Liver (tissue), 9 donors: ENCODE data around the gene ADAM29. TPM values are rescaled to one million over a fixed set of nuclear protein-coding genes. Genes with fewer than 3 reads are reported as not detected.

Source experiments
- DNase-seq: peaks from one replicate; pipeline ENCODE4 v3.0.0-alpha.2; 2017; ENCODE audit warnings: low spot score
- H3K27ac ChIP-seq, 2 donors: one replicate each; pipeline ENCODE4 v1.7.0; 2013; ENCODE audit warnings: inconsistent platforms in 2 of 2, low read length in 2 of 2, control low read depth in 1 of 2, low read depth in 1 of 2, mild to moderate bottlenecking in 1 of 2
- H3K27me3 ChIP-seq, 4 donors: one replicate each; pipeline versions ENCODE4 v1.6.1 to v1.7.0; 2013; ENCODE audit warnings: low read length in 3 of 4, inconsistent platforms in 1 of 4, mild to moderate bottlenecking in 1 of 4, moderate library complexity in 1 of 4; ENCODE audit not compliant: control insufficient read depth in 4 of 4, insufficient read depth in 4 of 4
- H3K36me3 ChIP-seq, 4 donors: one replicate each; pipeline versions ENCODE4 v1.6.1 to v1.7.0; 2013; ENCODE audit warnings: low read length in 3 of 4, mild to moderate bottlenecking in 3 of 4, low read depth in 1 of 4, moderate library complexity in 1 of 4; ENCODE audit not compliant: control insufficient read depth in 4 of 4, insufficient read depth in 3 of 4
- H3K4me1 ChIP-seq, 4 donors: one replicate each; pipeline versions ENCODE4 v1.6.1 to v1.7.0; 2013; ENCODE audit warnings: low read length in 3 of 4, mild to moderate bottlenecking in 3 of 4, moderate library complexity in 1 of 4; ENCODE audit not compliant: control insufficient read depth in 4 of 4, insufficient read depth in 4 of 4
- H3K4me3 ChIP-seq, 3 donors: one replicate each; pipeline versions ENCODE4 v1.6.1 to v1.7.0; 2013; ENCODE audit warnings: low read length in 3 of 3, control low read depth in 1 of 3, low read depth in 1 of 3, mild to moderate bottlenecking in 1 of 3
- H3K9ac ChIP-seq, 2 donors: one replicate each; pipeline ENCODE4 v1.7.0; 2013; ENCODE audit warnings: low read length in 2 of 2, mild to moderate bottlenecking in 2 of 2, moderate library complexity in 2 of 2, control low read depth in 1 of 2, low read depth in 1 of 2
- H3K9me3 ChIP-seq, 4 donors: one replicate each; pipeline versions ENCODE4 v1.6.1 to v1.7.0; 2013; ENCODE audit warnings: low read length in 3 of 4; ENCODE audit not compliant: control insufficient read depth in 4 of 4
- FOXA1 ChIP-seq: IDR thresholded peaks from 2 replicates; pipeline ENCODE4 v1.6.1; 2016; ENCODE audit warnings: antibody characterized with exemption
- FOXA2 ChIP-seq: IDR thresholded peaks from 2 replicates; pipeline ENCODE4 v1.6.1; 2016; ENCODE audit warnings: antibody characterized with exemption
- GABPA ChIP-seq, 2 donors: IDR thresholded peaks in 1 of 2; conservative IDR thresholded peaks in 1 of 2; 2 replicates each; pipeline ENCODE4 v1.6.1; 2016; ENCODE audit warnings: antibody characterized with exemption in 2 of 2, mild to moderate bottlenecking in 1 of 2, moderate library complexity in 1 of 2
- HNF4A ChIP-seq, 2 donors: conservative IDR thresholded peaks; 2 replicates each; pipeline ENCODE4 v1.6.1; 2016; ENCODE audit warnings: antibody characterized with exemption in 2 of 2, mild to moderate bottlenecking in 2 of 2
- HNF4G ChIP-seq: IDR thresholded peaks from 2 replicates; pipeline ENCODE4 v1.6.1; 2016; ENCODE audit warnings: antibody characterized with exemption
- JUND ChIP-seq, 2 donors: IDR thresholded peaks; 2 replicates each; pipeline ENCODE4 v1.6.1; 2016; ENCODE audit warnings: antibody characterized with exemption in 2 of 2
- RAD21 ChIP-seq, 2 donors: IDR thresholded peaks; 2 replicates each; pipeline ENCODE4 v1.6.1; 2016; ENCODE audit warnings: antibody characterized with exemption in 2 of 2, mild to moderate bottlenecking in 2 of 2
- RXRA ChIP-seq, 2 donors: IDR thresholded peaks; 2 replicates each; pipeline ENCODE4 v1.6.1; 2017 to 2018; ENCODE audit warnings: antibody characterized with exemption in 2 of 2, mild to moderate bottlenecking in 1 of 2
- TAF1 ChIP-seq: conservative IDR thresholded peaks from 2 replicates; pipeline ENCODE4 v1.6.1; 2016; ENCODE audit warnings: antibody characterized with exemption, mild to moderate bottlenecking
- YY1 ChIP-seq: IDR thresholded peaks from 2 replicates; pipeline ENCODE4 v1.6.1; 2016; ENCODE audit warnings: antibody characterized with exemption, mild to moderate bottlenecking
- WGBS: extraction: QIAGEN DNeasy Blood & Tissue Kit; methylation state at CpG from one replicate; pipeline ENCODE4 v1.1.7; 2013; 5-methylcytosine and 5-hydroxymethylcytosine counted together
- polyA plus RNA-seq, 2 donors: library from polyadenylated mRNA; stranded (reverse) in 1 of 2; unstranded in 1 of 2; fragments of 200-250 nt in 1 of 2; fragments of >200 nt in 1 of 2; fragmentation: Nextera tagmentation in 1 of 2; extraction: Ambion mirVana in 1 of 2; gene quantifications; one replicate each; pipeline versions ENCODE4 v1.2.1 to v1.2.3, GENCODE V29; 2013 to 2015
- total RNA-seq, 2 donors: library from RNA; depleted of rRNA; stranded (reverse); fragments of >200 nt; gene quantifications; one replicate each; pipeline ENCODE4 v1.2.3, GENCODE V29; 2014
- TF ChIP-seq, protein P1 (sequence below): fragments of 150-350 bp; IDR thresholded peaks from 2 replicates; pipeline ENCODE4 v1.5.1; 2017; ENCODE audit warnings: improper control_type of control experiment, low read depth, low read length; ENCODE audit not compliant: missing input control
- TF ChIP-seq, protein P2 (sequence below): IDR thresholded peaks from 2 replicates; pipeline ENCODE4 v1.6.1; 2016; ENCODE audit warnings: antibody characterized with exemption
- TF ChIP-seq, protein P3 (sequence below): IDR thresholded peaks from 2 replicates; pipeline ENCODE4 v1.6.1; 2016; ENCODE audit warnings: antibody characterized with exemption
- TF ChIP-seq, protein P4 (sequence below): IDR thresholded peaks from 2 replicates; pipeline ENCODE4 v1.6.1; 2016; ENCODE audit warnings: antibody characterized with exemption, mild to moderate bottlenecking
- TF ChIP-seq, protein P5 (sequence below): IDR thresholded peaks from 2 replicates; pipeline ENCODE4 v1.6.1; 2016; ENCODE audit warnings: antibody characterized with exemption
- donor health status: healthy.
- donor health status: healthy.
- donor health status: healthy.
- donor health status: healthy.
- donor health status: healthy.

ADAM29 gene
- total and polyA plus RNA-seq, 4 donors = not detected

DNA sequence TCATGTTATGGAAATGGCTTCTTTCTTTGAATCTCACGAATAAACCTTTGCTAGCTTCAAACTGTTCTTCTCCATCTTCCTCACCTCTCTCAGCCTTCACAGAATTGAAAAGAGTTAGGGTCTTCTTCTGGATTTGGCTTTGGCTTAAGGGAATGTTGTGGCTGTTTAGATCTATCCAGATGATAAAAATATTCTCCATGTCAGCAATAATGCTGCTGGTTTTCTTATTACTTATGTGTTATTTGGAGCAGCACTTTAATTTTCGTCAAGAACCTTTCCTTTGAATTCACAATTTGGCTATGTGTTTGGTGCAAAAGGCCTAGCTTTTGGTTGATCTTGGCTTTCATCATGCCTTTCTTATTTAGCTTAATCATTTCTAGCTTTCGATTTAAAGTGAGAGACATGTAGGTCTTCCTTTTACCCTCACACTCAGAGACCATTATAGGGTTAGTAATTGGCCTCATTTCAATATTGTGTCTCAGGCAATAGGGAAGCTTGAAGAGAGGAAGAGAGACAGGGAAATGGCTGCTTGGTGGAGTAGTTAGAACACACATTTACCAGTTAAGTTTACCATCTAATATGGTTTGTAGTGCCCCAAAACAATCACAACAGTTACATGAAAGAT lies 5.1 kb upstream of the ADAM29 start:
- Histone ChIP-seq H3K36me3 (no peaks in the 10 kb centered on the region), H3K27me3 (no peaks in the 10 kb centered on the region), H3K9ac (no peak overlapping the region), H3K9me3 (peaks cover 0 to 5% (median 2%) of the 10 kb centered on the region in 4 donors), H3K4me1 (no peaks in the 10 kb centered on the region), H3K27ac (no peak overlapping the region), H3K4me3 (no peak overlapping the region)
- 59% methylated on average over 3 of the region's 3 CpGs for WGBS
- no peak for DNase-seq
- TF ChIP-seq RXRA (IDR thresholded peaks at IDR 0.05) (no peak), FOXA1 (no peak), GABPA (IDR thresholded peaks at IDR 0.05 in 1 of 2, conservative IDR thresholded peaks at IDR 0.05 in 1 of 2) (no peak), RAD21 (IDR thresholded peaks at IDR 0.05) (no peak), HNF4G (no peak), JUND (IDR thresholded peaks at IDR 0.05) (no peak), TAF1 (no peak), HNF4A (conservative IDR thresholded peaks at IDR 0.05) (no peak), YY1 (no peak), FOXA2 (no peak)
- TF ChIP-seq, protein P1, sequence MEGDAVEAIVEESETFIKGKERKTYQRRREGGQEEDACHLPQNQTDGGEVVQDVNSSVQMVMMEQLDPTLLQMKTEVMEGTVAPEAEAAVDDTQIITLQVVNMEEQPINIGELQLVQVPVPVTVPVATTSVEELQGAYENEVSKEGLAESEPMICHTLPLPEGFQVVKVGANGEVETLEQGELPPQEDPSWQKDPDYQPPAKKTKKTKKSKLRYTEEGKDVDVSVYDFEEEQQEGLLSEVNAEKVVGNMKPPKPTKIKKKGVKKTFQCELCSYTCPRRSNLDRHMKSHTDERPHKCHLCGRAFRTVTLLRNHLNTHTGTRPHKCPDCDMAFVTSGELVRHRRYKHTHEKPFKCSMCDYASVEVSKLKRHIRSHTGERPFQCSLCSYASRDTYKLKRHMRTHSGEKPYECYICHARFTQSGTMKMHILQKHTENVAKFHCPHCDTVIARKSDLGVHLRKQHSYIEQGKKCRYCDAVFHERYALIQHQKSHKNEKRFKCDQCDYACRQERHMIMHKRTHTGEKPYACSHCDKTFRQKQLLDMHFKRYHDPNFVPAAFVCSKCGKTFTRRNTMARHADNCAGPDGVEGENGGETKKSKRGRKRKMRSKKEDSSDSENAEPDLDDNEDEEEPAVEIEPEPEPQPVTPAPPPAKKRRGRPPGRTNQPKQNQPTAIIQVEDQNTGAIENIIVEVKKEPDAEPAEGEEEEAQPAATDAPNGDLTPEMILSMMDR = no peak
- TF ChIP-seq, protein P2, sequence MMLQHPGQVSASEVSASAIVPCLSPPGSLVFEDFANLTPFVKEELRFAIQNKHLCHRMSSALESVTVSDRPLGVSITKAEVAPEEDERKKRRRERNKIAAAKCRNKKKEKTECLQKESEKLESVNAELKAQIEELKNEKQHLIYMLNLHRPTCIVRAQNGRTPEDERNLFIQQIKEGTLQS = no peak
- TF ChIP-seq, protein P3, sequence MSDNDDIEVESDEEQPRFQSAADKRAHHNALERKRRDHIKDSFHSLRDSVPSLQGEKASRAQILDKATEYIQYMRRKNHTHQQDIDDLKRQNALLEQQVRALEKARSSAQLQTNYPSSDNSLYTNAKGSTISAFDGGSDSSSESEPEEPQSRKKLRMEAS = no peak
- TF ChIP-seq, protein P4, sequence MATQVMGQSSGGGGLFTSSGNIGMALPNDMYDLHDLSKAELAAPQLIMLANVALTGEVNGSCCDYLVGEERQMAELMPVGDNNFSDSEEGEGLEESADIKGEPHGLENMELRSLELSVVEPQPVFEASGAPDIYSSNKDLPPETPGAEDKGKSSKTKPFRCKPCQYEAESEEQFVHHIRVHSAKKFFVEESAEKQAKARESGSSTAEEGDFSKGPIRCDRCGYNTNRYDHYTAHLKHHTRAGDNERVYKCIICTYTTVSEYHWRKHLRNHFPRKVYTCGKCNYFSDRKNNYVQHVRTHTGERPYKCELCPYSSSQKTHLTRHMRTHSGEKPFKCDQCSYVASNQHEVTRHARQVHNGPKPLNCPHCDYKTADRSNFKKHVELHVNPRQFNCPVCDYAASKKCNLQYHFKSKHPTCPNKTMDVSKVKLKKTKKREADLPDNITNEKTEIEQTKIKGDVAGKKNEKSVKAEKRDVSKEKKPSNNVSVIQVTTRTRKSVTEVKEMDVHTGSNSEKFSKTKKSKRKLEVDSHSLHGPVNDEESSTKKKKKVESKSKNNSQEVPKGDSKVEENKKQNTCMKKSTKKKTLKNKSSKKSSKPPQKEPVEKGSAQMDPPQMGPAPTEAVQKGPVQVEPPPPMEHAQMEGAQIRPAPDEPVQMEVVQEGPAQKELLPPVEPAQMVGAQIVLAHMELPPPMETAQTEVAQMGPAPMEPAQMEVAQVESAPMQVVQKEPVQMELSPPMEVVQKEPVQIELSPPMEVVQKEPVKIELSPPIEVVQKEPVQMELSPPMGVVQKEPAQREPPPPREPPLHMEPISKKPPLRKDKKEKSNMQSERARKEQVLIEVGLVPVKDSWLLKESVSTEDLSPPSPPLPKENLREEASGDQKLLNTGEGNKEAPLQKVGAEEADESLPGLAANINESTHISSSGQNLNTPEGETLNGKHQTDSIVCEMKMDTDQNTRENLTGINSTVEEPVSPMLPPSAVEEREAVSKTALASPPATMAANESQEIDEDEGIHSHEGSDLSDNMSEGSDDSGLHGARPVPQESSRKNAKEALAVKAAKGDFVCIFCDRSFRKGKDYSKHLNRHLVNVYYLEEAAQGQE = no peak
- TF ChIP-seq, protein P5, sequence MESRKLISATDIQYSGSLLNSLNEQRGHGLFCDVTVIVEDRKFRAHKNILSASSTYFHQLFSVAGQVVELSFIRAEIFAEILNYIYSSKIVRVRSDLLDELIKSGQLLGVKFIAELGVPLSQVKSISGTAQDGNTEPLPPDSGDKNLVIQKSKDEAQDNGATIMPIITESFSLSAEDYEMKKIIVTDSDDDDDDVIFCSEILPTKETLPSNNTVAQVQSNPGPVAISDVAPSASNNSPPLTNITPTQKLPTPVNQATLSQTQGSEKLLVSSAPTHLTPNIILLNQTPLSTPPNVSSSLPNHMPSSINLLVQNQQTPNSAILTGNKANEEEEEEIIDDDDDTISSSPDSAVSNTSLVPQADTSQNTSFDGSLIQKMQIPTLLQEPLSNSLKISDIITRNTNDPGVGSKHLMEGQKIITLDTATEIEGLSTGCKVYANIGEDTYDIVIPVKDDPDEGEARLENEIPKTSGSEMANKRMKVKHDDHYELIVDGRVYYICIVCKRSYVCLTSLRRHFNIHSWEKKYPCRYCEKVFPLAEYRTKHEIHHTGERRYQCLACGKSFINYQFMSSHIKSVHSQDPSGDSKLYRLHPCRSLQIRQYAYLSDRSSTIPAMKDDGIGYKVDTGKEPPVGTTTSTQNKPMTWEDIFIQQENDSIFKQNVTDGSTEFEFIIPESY = no peak
